IMR-90 (cell line): Measurements from ENCODE around the gene UCKL1. TPM values are rescaled to one million over a fixed set of nuclear protein-coding genes. Genes with fewer than 3 reads are reported as not detected.

Experiments used
- ATAC-seq: fragments of 200-7000 bp; cut with Tn5 transposase; 2 replicates; pipeline ENCODE4 v1.9.1; 2020; ENCODE audit warnings: low read depth, mild to moderate bottlenecking, moderate library complexity
- BruUV-seq: library from RNA; stranded (reverse); fragments of 400-500 nt; replicated peaks from 2 replicates; lab custom pipeline; 2021; lab: Mats Ljungman, UMichigan
- CTCF ChIA-PET: fragments of 300-600 bp; formaldehyde crosslinking; extraction: SDS; loops from one replicate; lab custom pipeline; 2021; ENCODE audit warnings: antibody characterized with exemption; lab: Yijun Ruan, JAX
- POLR2A ChIA-PET: fragments of 300-600 bp; sonication (Branson Sonifier 250); formaldehyde crosslinking; loops from one replicate; lab custom pipeline; 2022; ENCODE audit warnings: antibody characterized with exemption; ENCODE audit not compliant: unreplicated experiment; lab: Charles Lee
- DNase-seq: peaks from one replicate; pipeline ENCODE4 v3.0.0; 2013
- H2AFZ ChIP-seq: replicated peaks from 2 replicates; pipeline ENCODE3; 2013; ENCODE audit warnings: low read length, mild to moderate bottlenecking; ENCODE audit not compliant: poor library complexity
- H2AK5ac ChIP-seq: 2 replicates; pipeline ENCODE4 v1.6.1; 2013; ENCODE audit warnings: low read depth, low read length, inconsistent platforms
- H2AK9ac ChIP-seq: replicated peaks from 2 replicates; pipeline ENCODE3; 2013; ENCODE audit warnings: mild to moderate bottlenecking, low read depth, low read length, moderate library complexity; ENCODE audit not compliant: poor library complexity
- H2BK120ac ChIP-seq: 2 replicates; pipeline ENCODE4 v1.6.1; 2013; ENCODE audit warnings: low read depth, low read length, inconsistent platforms
- H2BK15ac ChIP-seq: 3 replicates; pipeline ENCODE4 v1.6.1; 2013; ENCODE audit warnings: low read depth, low read length, inconsistent platforms
- H2BK20ac ChIP-seq: 2 replicates; pipeline ENCODE4 v1.6.1; 2013; ENCODE audit warnings: low read depth, mild to moderate bottlenecking, inconsistent platforms, low read length, moderate library complexity
- H2BK5ac ChIP-seq: 2 replicates; pipeline ENCODE4 v1.6.1; 2013; ENCODE audit warnings: mild to moderate bottlenecking, low read depth, low read length, inconsistent platforms; ENCODE audit not compliant: poor library complexity, severe bottlenecking
- H3K14ac ChIP-seq: replicated peaks from 2 replicates; pipeline ENCODE4 v1.6.1; 2013; ENCODE audit warnings: low read depth, low read length, inconsistent platforms
- H3K18ac ChIP-seq: 2 replicates; pipeline ENCODE4 v1.6.1; 2013; ENCODE audit warnings: low read depth, low read length, control low read depth
- H3K23ac ChIP-seq: 2 replicates; pipeline ENCODE4 v1.6.1; 2013; ENCODE audit warnings: low read depth, low read length, inconsistent platforms
- H3K27ac ChIP-seq: 2 replicates; pipeline ENCODE4 v1.5.1; 2013; ENCODE audit warnings: mild to moderate bottlenecking, control low read depth, low read length; ENCODE audit not compliant: insufficient read depth
- H3K27me3 ChIP-seq: 2 replicates; pipeline ENCODE4 v1.6.1; 2013; ENCODE audit warnings: low read length; ENCODE audit not compliant: control insufficient read depth, insufficient read depth
- H3K36me3 ChIP-seq: 2 replicates; pipeline ENCODE4 v1.6.1; 2013; ENCODE audit warnings: low read length, mixed read lengths; ENCODE audit not compliant: control insufficient read depth, insufficient read depth
- H3K4ac ChIP-seq: 2 replicates; pipeline ENCODE4 v1.6.1; 2013; ENCODE audit warnings: low read depth, low read length, inconsistent platforms
- H3K4me1 ChIP-seq: 2 replicates; pipeline ENCODE4 v1.6.1; 2013; ENCODE audit warnings: low read length, mixed read lengths; ENCODE audit not compliant: control insufficient read depth, insufficient read depth
- H3K4me2 ChIP-seq: 2 replicates; pipeline ENCODE4 v1.6.1; 2013; ENCODE audit warnings: low read depth, mild to moderate bottlenecking, control low read depth, low read length, moderate library complexity
- H3K4me3 ChIP-seq: 2 replicates; pipeline ENCODE4 v1.5.1; 2013; ENCODE audit warnings: low read depth, mild to moderate bottlenecking, control low read depth, low read length, moderate library complexity; ENCODE audit not compliant: insufficient read depth
- H3K56ac ChIP-seq: 2 replicates; pipeline ENCODE4 v1.6.1; 2013; ENCODE audit warnings: low read length, inconsistent platforms; ENCODE audit not compliant: insufficient read depth; ENCODE audit errors: extremely low read depth
- H3K79me1 ChIP-seq, 2 experiments: 2 replicates each; pipeline ENCODE4 v1.6.1; 2013; ENCODE audit warnings: low read length in 2 of 2, inconsistent platforms in 1 of 2, low read depth in 1 of 2
- H3K9ac ChIP-seq: 2 replicates; pipeline ENCODE4 v1.6.1; 2013; ENCODE audit warnings: low read depth, low read length, control low read depth
- H3K9me1 ChIP-seq: 2 replicates; pipeline ENCODE4 v1.6.1; 2013; ENCODE audit warnings: low read length, inconsistent platforms; ENCODE audit not compliant: insufficient read depth
- H3K9me3 ChIP-seq: 2 replicates; pipeline ENCODE4 v1.6.1; 2013; ENCODE audit warnings: low read length; ENCODE audit not compliant: control insufficient read depth, insufficient read depth
- H4K20me1 ChIP-seq: 2 replicates; pipeline ENCODE4 v1.6.1; 2013; ENCODE audit warnings: low read length, inconsistent platforms; ENCODE audit not compliant: insufficient read depth
- H4K5ac ChIP-seq: 2 replicates; pipeline ENCODE4 v1.6.1; 2013; ENCODE audit warnings: mild to moderate bottlenecking, low read depth, low read length, control low read depth
- H4K8ac ChIP-seq, 2 experiments: 2 replicates each; pipeline ENCODE4 v1.6.1; 2013; ENCODE audit warnings: low read depth in 2 of 2, low read length in 2 of 2, control low read depth in 1 of 2, inconsistent platforms in 1 of 2
- H4K91ac ChIP-seq: 2 replicates; pipeline ENCODE4 v1.6.1; 2013; ENCODE audit warnings: low read depth, low read length, inconsistent platforms; ENCODE audit not compliant: insufficient read depth
- CTCF ChIP-seq: conservative IDR thresholded peaks from 2 replicates; pipeline ENCODE4 v1.5.1; 2012; ENCODE audit warnings: mild to moderate bottlenecking, low read depth, low read length, improper control_type of control experiment
- MAFK ChIP-seq: IDR thresholded peaks from 2 replicates; pipeline ENCODE4 v1.6.1; 2012; ENCODE audit warnings: low read depth, low read length, improper control_type of control experiment
- MAZ ChIP-seq: IDR thresholded peaks from 2 replicates; pipeline ENCODE4 v1.6.1; 2012; ENCODE audit warnings: low read depth, mild to moderate bottlenecking, low read length, improper control_type of control experiment, moderate library complexity, borderline replicate concordance
- RCOR1 ChIP-seq: IDR thresholded peaks from 2 replicates; pipeline ENCODE4 v1.6.1; 2012; ENCODE audit warnings: mild to moderate bottlenecking, low read length, improper control_type of control experiment; ENCODE audit not compliant: insufficient replicate concordance
- SMC3 ChIP-seq: fragments of 150-350 bp; IDR thresholded peaks from 2 replicates; pipeline ENCODE4 v1.6.1; 2016; ENCODE audit warnings: low read depth, mild to moderate bottlenecking, antibody characterized with exemption, low read length, moderate library complexity
- WGBS, 2 experiments: methylation state at CpG; one replicate each; pipeline versions ENCODE4 v1.1.5 to v1.1.7; 2013; ENCODE audit warnings: missing lambda C conversion rate in 2 of 2; ENCODE audit not compliant: insufficient read length in 1 of 2; ENCODE audit errors: extremely low coverage in 2 of 2; 5-methylcytosine and 5-hydroxymethylcytosine counted together
- dilution Hi-C: fragments of 300-500 bp; cut with HindIII; formaldehyde crosslinking; loops from one replicate; pipeline ENCODE4 v1.14.3; 2018; ENCODE audit warnings: low sequenced_read_pairs; ENCODE audit not compliant: unreplicated experiment
- in situ Hi-C: fragments of 300-500 bp; cut with MboI; formaldehyde crosslinking; loops from 3 replicates; pipeline ENCODE4 v1.14.3; 2019; ENCODE audit warnings: low sequenced_read_pairs, inconsistent platforms, mixed read lengths
- intact Hi-C: fragments of 100-400 bp; cut with micrococcal nuclease; formaldehyde crosslinking; loops from 2 replicates; pipeline ENCODE4 v1.10.0; 2022
- polyA plus RNA-seq, 3 experiments: library from polyadenylated mRNA; depleted of rRNA; stranded (reverse); fragments of >200 nt; gene quantifications; 2 replicates each; pipeline ENCODE4 v1.2.3, GENCODE V29; 2012; ENCODE audit warnings: low replicate concordance in 1 of 3
- total RNA-seq: library from RNA; depleted of rRNA; stranded (reverse); fragments of >200 nt; gene quantifications from 2 replicates; pipeline ENCODE4 v1.2.3, GENCODE V29; 2012

UCKL1 gene
- total and polyA plus RNA-seq, 2 of the 4 experiments (the other 2 are of a cell fraction): 16.7 to 54.7 TPM

GRCh38 chr20:63968928-63969760 lies 12.9 kb upstream of the UCKL1 start:
- H3K23ac ChIP-seq: peak overlapping the region; percentile 80; the same call in 1 of the 2 replicates
- H4K20me1 ChIP-seq: no peaks in the 10 kb centered on the region
- no peak for TF ChIP-seq CTCF
- TF ChIP-seq RCOR1: no peak
- TF ChIP-seq MAZ: no peak
- no peak for TF ChIP-seq MAFK
- TF ChIP-seq SMC3: no peak
- H3K9me1 ChIP-seq: peaks cover 3% of the 10 kb centered on the region; the same call in 1 of the 2 replicates
- in situ Hi-C loops (no loop called here), dilution Hi-C loops (no loop called here), intact Hi-C loops (no loop called here)
- H3K9me3 ChIP-seq: no peaks in the 10 kb centered on the region
- no peak overlapping the region for H2BK15ac ChIP-seq
- H2AK9ac ChIP-seq: peak overlapping the region; percentile 99
- peak overlapping the region; percentile 82; the same call in 1 of the 2 replicates for H2AK5ac ChIP-seq
- peak overlapping the region; percentile 88 for H2AFZ ChIP-seq
- no peak overlapping the region for H2BK20ac ChIP-seq
- peak overlapping the region; percentile 83 for H3K4me2 ChIP-seq
- peak overlapping the region; percentile 18 for H3K27ac ChIP-seq
- H3K14ac ChIP-seq: peak overlapping the region; percentile 85
- peak overlapping the region; percentile 72 for H3K56ac ChIP-seq
- H4K8ac ChIP-seq: peak overlapping the region; percentile 47 to 64; a peak in 3 of 4 replicates
- H3K18ac ChIP-seq: no peak overlapping the region
- no peak overlapping the region for H2BK5ac ChIP-seq
- peak overlapping the region; percentile 1; the same call in 1 of the 2 replicates for H4K5ac ChIP-seq
- peak overlapping the region; percentile 77 for H3K4ac ChIP-seq
- CTCF ChIA-PET: no interaction called here
- no peak for DNase-seq
- H3K4me3 ChIP-seq: peak overlapping the region; percentile 92
- BruUV-seq: no TSS peak
- peaks cover 23% of the 10 kb centered on the region for H3K36me3 ChIP-seq
- 0 out of 2 replicates have a peak overlapping the region, but pooled peaks have one; percentile 8 for H2BK120ac ChIP-seq
- peak overlapping the region; percentile 59 for H3K9ac ChIP-seq
- POLR2A ChIA-PET: no interaction called here
- peaks cover 9% of the 10 kb centered on the region for H3K4me1 ChIP-seq
- H4K91ac ChIP-seq: peak overlapping the region; percentile 37; the same call in 1 of the 2 replicates
- H3K79me1 ChIP-seq: peaks cover 12 to 25% of the 10 kb centered on the region in 2 experiments; a peak in 3 of 4 replicates
- no peaks in the 10 kb centered on the region for H3K27me3 ChIP-seq
- ATAC-seq: peak; percentile 6
- 3% methylated on average over 8 of the region's 70 CpGs; no CpG with 5 or more reads in 1 of the 2 experiments for WGBS, 2 experiments
